ENCODE results near the gene KCNIP4.

- TF ChIP-seq CTCF (IDR thresholded peaks at IDR 0.05; ENCODE audit: insufficient read depth, low read depth, low read length) (no peak), EZH2 (IDR thresholded peaks at IDR 0.05; ENCODE audit: insufficient read depth, low read length) (no peak)
These were observed 582.3 kb downstream of the KCNIP4 start for GRCh38 chr4:21366312-21366711.
